GM06990 (cell line): ENCODE results near the gene PTCSC3.

Experiments
- DNase-seq: peaks from one replicate; pipeline ENCODE4 v3.0.0-alpha.2; 2011; ENCODE audit not compliant: insufficient read length; ENCODE audit errors: extremely low read depth
- H3K27me3 ChIP-seq: replicated peaks from 2 replicates; pipeline ENCODE4 v1.6.0; 2011; ENCODE audit warnings: low read length; ENCODE audit not compliant: control insufficient read depth, insufficient read depth
- H3K36me3 ChIP-seq: 2 replicates; pipeline ENCODE4 v1.5.1; 2011; ENCODE audit warnings: low read length; ENCODE audit not compliant: control insufficient read depth, insufficient read depth
- H3K4me3 ChIP-seq: replicated peaks from 2 replicates; pipeline ENCODE4 v1.5.1; 2011; ENCODE audit warnings: low read depth, mild to moderate bottlenecking, control low read depth, low read length
- TF ChIP-seq, protein P1 (sequence below): IDR thresholded peaks from 2 replicates; pipeline ENCODE4 v1.5.1; 2011; ENCODE audit warnings: low read length, control low read depth, mild to moderate bottlenecking, inconsistent platforms; ENCODE audit not compliant: insufficient read depth, poor library complexity, severe bottlenecking

Gene PTCSC3

DNA sequence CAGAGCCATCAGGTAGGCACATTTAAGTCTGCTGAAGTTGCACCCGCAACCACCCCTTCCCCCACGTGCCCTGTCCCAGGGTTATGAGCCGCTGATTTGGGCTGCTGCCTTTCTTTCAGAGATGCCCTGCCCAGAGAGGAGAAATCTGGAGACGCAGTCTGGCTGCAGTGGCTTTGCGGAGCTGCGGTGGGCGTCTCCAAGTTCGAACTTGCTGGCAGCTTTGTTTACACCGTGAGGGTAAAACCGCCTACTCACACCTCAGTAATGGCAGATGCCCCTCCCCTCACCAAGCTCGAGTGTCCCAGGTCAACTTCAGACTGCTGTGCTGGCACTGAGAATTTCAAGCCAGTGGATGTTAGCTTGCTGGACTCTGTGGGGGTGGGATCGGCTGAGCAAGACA, 14.7 kb downstream of the PTCSC3 start:
- H3K27me3 ChIP-seq = no peaks in the 10 kb centered on the region; the same call in 1 of the 2 replicates
- no peak for DNase-seq

DNA sequence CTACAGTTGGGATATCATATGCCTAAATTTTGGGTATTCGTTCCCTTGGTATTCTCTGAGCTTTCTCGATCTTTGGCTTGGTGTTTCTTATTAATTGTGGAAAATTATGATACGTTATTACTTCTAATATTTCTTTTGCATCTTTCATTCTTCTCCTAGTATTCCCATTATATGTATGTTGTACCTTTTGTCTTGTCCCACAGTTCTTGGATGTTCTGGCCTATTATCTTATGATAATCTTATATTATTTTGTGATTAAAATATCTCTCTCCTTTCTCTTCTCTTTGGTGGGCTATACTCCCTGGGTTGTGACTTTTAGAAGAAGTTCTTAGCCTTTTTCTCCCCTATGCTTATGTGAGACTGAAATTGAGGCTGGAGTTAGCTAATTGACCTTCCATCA, 25.2 kb downstream of the PTCSC3 start:
- TF ChIP-seq, protein P1, sequence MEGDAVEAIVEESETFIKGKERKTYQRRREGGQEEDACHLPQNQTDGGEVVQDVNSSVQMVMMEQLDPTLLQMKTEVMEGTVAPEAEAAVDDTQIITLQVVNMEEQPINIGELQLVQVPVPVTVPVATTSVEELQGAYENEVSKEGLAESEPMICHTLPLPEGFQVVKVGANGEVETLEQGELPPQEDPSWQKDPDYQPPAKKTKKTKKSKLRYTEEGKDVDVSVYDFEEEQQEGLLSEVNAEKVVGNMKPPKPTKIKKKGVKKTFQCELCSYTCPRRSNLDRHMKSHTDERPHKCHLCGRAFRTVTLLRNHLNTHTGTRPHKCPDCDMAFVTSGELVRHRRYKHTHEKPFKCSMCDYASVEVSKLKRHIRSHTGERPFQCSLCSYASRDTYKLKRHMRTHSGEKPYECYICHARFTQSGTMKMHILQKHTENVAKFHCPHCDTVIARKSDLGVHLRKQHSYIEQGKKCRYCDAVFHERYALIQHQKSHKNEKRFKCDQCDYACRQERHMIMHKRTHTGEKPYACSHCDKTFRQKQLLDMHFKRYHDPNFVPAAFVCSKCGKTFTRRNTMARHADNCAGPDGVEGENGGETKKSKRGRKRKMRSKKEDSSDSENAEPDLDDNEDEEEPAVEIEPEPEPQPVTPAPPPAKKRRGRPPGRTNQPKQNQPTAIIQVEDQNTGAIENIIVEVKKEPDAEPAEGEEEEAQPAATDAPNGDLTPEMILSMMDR = no peak
- no peak for DNase-seq
- Histone ChIP-seq H3K36me3 (no peaks in the 10 kb centered on the region), H3K27me3 (no peaks in the 10 kb centered on the region), H3K4me3 (no peak overlapping the region)

More for the DNA sequence above, 14.7 kb downstream of the PTCSC3 start:
- Histone ChIP-seq H3K36me3 (no peaks in the 10 kb centered on the region), H3K4me3 (no peak overlapping the region)
- TF ChIP-seq, protein P1 = no peak

DNA sequence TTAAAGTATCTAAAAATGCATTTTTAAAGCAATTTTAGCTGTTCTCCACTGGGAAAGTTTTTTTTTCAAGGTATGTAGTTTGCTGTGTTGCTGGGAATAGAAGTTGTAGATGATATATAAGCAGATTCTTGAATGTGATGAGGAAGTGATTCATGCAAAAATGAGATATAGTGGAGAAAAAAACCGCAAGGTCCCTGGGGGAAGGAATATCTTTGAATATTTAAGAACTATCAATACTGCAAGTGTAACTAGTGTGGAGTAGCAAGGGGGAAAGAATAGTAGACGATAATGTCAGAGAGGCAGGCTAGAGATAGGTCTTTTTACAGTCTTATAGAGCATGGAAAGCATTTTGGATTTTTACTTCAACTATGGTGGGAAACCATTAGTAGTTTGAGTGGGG, 42.5 kb downstream of the PTCSC3 start:
- H3K36me3 ChIP-seq = no peaks in the 10 kb centered on the region
- H3K27me3 ChIP-seq = no peaks in the 10 kb centered on the region
- no peak overlapping the region for H3K4me3 ChIP-seq
- DNase-seq = no peak
- TF ChIP-seq, protein P1 = no peak

DNA sequence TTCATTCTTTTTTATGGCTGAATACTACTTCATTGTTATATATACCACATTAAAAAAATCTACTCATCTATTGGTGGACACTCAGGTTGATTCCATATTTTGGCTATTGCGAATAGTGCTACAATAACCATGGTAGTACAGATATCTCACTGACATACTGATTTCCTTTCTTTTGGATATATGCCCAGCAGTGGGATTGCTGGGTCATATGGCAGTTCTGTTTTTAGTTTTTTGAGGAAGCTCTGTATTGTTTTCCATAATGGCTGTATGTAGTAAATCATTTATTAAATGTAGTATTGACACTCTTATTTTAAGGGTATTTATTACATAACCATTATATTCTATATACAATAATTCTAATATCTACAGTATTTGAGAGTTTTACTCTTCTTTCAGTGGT, 43.7 kb downstream of the PTCSC3 start:
- Histone ChIP-seq H3K36me3 (no peaks in the 10 kb centered on the region), H3K4me3 (no peak overlapping the region), H3K27me3 (no peaks in the 10 kb centered on the region)
- no peak for DNase-seq
- TF ChIP-seq, protein P1 = no peak

DNA sequence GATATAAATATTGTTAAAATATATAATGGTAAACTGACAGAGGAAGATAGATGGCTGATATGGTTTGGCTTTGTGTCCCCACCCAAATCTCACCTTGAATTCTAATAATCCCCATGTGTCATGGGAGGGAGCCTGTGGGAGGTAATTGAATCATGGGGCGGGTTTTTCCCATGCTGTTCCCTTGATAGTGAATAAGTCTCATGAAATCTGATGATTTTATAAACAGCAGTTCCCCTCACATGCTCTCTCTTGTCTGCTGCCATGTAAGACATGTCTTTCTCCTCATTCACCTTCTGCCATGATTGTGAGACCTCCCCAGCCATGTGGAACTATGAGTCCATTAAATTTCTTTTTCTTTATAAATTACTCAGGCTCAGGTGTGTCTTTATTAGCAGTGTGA, 46.3 kb downstream of the PTCSC3 start:
- TF ChIP-seq, protein P1 = no peak
- no peak for DNase-seq
- Histone ChIP-seq H3K36me3 (no peaks in the 10 kb centered on the region), H3K27me3 (no peaks in the 10 kb centered on the region), H3K4me3 (no peak overlapping the region)

DNA sequence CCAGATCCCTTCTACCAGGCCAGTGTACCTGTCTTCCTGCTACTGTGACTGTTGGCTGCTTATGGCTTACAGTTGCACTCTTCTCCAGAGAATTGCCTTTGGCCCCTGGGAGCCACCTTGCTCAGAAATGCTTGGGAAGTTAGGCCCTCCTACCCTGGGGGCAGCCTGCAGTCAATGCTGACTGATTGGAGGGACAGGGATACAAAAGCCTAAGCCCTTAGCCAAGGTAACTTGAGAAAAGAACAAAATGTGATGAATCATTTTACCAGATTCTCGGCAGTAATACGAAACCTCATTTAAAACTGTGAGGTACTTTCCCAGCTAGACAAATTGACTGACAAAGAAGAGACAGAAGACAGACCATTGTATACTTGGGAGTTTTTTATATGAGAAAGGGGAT, 47.3 kb downstream of the PTCSC3 start:
- Histone ChIP-seq H3K4me3 (no peak overlapping the region), H3K27me3 (no peaks in the 10 kb centered on the region), H3K36me3 (no peaks in the 10 kb centered on the region)
- TF ChIP-seq, protein P1 = no peak
- DNase-seq = no peak
